B cell (primary cell): ENCODE data around the gene TOP3B.

Experiments used
- EZH2 ChIP-seq: IDR thresholded peaks from 2 replicates; pipeline ENCODE4 v1.6.1; 2012; ENCODE audit warnings: borderline replicate concordance, low read depth, mild to moderate bottlenecking, moderate library complexity, low read length; ENCODE audit not compliant: insufficient read depth, poor library complexity, severe bottlenecking
- TF ChIP-seq, protein P1 (sequence below): fragments of 200-600 bp; IDR thresholded peaks from one replicate; pipeline ENCODE4 v1.8.0; 2022; ENCODE audit warnings: antibody characterized with exemption, mild to moderate bottlenecking

- TF ChIP-seq, protein P1, sequence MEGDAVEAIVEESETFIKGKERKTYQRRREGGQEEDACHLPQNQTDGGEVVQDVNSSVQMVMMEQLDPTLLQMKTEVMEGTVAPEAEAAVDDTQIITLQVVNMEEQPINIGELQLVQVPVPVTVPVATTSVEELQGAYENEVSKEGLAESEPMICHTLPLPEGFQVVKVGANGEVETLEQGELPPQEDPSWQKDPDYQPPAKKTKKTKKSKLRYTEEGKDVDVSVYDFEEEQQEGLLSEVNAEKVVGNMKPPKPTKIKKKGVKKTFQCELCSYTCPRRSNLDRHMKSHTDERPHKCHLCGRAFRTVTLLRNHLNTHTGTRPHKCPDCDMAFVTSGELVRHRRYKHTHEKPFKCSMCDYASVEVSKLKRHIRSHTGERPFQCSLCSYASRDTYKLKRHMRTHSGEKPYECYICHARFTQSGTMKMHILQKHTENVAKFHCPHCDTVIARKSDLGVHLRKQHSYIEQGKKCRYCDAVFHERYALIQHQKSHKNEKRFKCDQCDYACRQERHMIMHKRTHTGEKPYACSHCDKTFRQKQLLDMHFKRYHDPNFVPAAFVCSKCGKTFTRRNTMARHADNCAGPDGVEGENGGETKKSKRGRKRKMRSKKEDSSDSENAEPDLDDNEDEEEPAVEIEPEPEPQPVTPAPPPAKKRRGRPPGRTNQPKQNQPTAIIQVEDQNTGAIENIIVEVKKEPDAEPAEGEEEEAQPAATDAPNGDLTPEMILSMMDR: no peak
- no peak for TF ChIP-seq EZH2
Observed at GRCh38 chr22:21963790-21964211, 18.8 kb downstream of the TOP3B start.
